WTC11 (cell line): ENCODE measurements around the gene UBAP1L. TPM values are rescaled to one million over a fixed set of nuclear protein-coding genes. Genes with fewer than 3 reads are reported as not detected.

Experiments
- ATF1 ChIP-seq: sonication (generic); formaldehyde crosslinking; IDR thresholded peaks from 2 replicates; pipeline ENCODE4 v1.8.1; 2023; ENCODE audit warnings: mild to moderate bottlenecking, moderate library complexity, missing genetic modification reagents
- CBFB ChIP-seq: sonication (generic); formaldehyde crosslinking; IDR thresholded peaks from 2 replicates; pipeline ENCODE4 v1.8.1; 2022; ENCODE audit warnings: mild to moderate bottlenecking, low read depth, missing genetic modification reagents
- FOXP1 ChIP-seq: sonication (generic); formaldehyde crosslinking; IDR thresholded peaks from 2 replicates; pipeline ENCODE4 v1.8.0; 2022; ENCODE audit warnings: missing genetic modification reagents, mild to moderate bottlenecking, moderate library complexity, borderline replicate concordance
- GTF2I ChIP-seq: fragments of 250-450 bp; sonication (Bioruptor Pico); conservative IDR thresholded peaks from 2 replicates; pipeline ENCODE4 v1.4.0; 2021; ENCODE audit warnings: mild to moderate bottlenecking
- HMGA2 ChIP-seq: fragments of 250-450 bp; sonication (Bioruptor Pico); IDR thresholded peaks from 2 replicates; pipeline ENCODE4 v1.4.0; 2021; ENCODE audit warnings: mild to moderate bottlenecking, moderate library complexity
- JAZF1 ChIP-seq: fragments of 250-450 bp; sonication (Bioruptor Pico); IDR thresholded peaks from 2 replicates; pipeline ENCODE4 v1.9.0; 2021; ENCODE audit warnings: moderate library complexity, mild to moderate bottlenecking, inconsistent platforms
- NR3C1 ChIP-seq: sonication (generic); formaldehyde crosslinking; conservative IDR thresholded peaks from 2 replicates; pipeline ENCODE4 v1.8.1; 2023; ENCODE audit warnings: low read depth, mild to moderate bottlenecking, missing genetic modification reagents
- SMAD4 ChIP-seq: sonication (generic); formaldehyde crosslinking; IDR thresholded peaks from 2 replicates; pipeline ENCODE4 v1.8.0; 2022; ENCODE audit warnings: mild to moderate bottlenecking, missing genetic modification reagents
- TEAD1 ChIP-seq: sonication (generic); formaldehyde crosslinking; IDR thresholded peaks from 2 replicates; pipeline ENCODE4 v1.8.0; 2022; ENCODE audit warnings: mild to moderate bottlenecking, missing genetic modification reagents
- ZNF138 ChIP-seq: sonication (generic); formaldehyde crosslinking; conservative IDR thresholded peaks from 2 replicates; pipeline ENCODE4 v1.8.1; 2022; ENCODE audit warnings: mild to moderate bottlenecking, moderate library complexity, missing genetic modification reagents
- ZNF317 ChIP-seq: sonication (generic); formaldehyde crosslinking; IDR thresholded peaks from 2 replicates; pipeline ENCODE4 v1.8.1; 2023; ENCODE audit warnings: low read depth, mild to moderate bottlenecking, moderate library complexity, missing genetic modification reagents, borderline replicate concordance
- ZNF396 ChIP-seq: fragments of 250-450 bp; sonication (Bioruptor Pico); IDR thresholded peaks from 2 replicates; pipeline ENCODE4 v1.8.0; 2021; ENCODE audit warnings: mild to moderate bottlenecking, moderate library complexity, borderline replicate concordance
- ZNF671 ChIP-seq: fragments of 250-450 bp; sonication (Bioruptor Pico); IDR thresholded peaks from 2 replicates; pipeline ENCODE4 v1.8.0; 2021; ENCODE audit warnings: mild to moderate bottlenecking
- total RNA-seq: library from RNA; stranded (reverse); gene quantifications from 3 replicates; pipeline ENCODE4 v1.2.3, GENCODE V29; 2021
- TF ChIP-seq, protein P1 (sequence below): sonication (generic); formaldehyde crosslinking; IDR thresholded peaks from 2 replicates; pipeline ENCODE4 v1.8.1; 2023; ENCODE audit warnings: mild to moderate bottlenecking, missing genetic modification reagents
- TF ChIP-seq, protein P2 (sequence below): fragments of 250-450 bp; sonication (Bioruptor Pico); IDR thresholded peaks from 2 replicates; pipeline ENCODE4 v2.1.2; 2022; ENCODE audit warnings: mild to moderate bottlenecking, moderate library complexity
- TF ChIP-seq, protein P3 (sequence below): sonication (generic); formaldehyde crosslinking; IDR thresholded peaks from 2 replicates; pipeline ENCODE4 v1.8.1; 2022; ENCODE audit warnings: mild to moderate bottlenecking, moderate library complexity, missing genetic modification reagents
- TF ChIP-seq, protein P4 (sequence below): sonication (generic); formaldehyde crosslinking; IDR thresholded peaks from 2 replicates; pipeline ENCODE4 v1.8.1; 2023; ENCODE audit warnings: mild to moderate bottlenecking, missing genetic modification reagents, moderate library complexity
- TF ChIP-seq, protein P5 (sequence below): sonication (generic); formaldehyde crosslinking; IDR thresholded peaks from 2 replicates; pipeline ENCODE4 v1.8.0; 2022; ENCODE audit warnings: missing genetic modification reagents
- TF ChIP-seq, protein P6 (sequence below): sonication (generic); formaldehyde crosslinking; IDR thresholded peaks from 2 replicates; pipeline ENCODE4 v1.8.0; 2023; ENCODE audit warnings: missing genetic modification reagents
- TF ChIP-seq, protein P7 (sequence below): fragments of 250-450 bp; sonication (Bioruptor Pico); IDR thresholded peaks from 2 replicates; pipeline ENCODE4 v1.9.0; 2021; ENCODE audit warnings: mild to moderate bottlenecking
- TF ChIP-seq, protein P8 (sequence below): sonication (generic); formaldehyde crosslinking; IDR thresholded peaks from 2 replicates; pipeline ENCODE4 v1.8.0; 2023; ENCODE audit warnings: mild to moderate bottlenecking, missing genetic modification reagents
- TF ChIP-seq, protein P9 (sequence below): sonication (generic); formaldehyde crosslinking; IDR thresholded peaks from 2 replicates; pipeline ENCODE4 v1.8.0; 2022; ENCODE audit warnings: mild to moderate bottlenecking, missing genetic modification reagents

Gene UBAP1L
- total RNA-seq, 1 experiment from 2014 or later: 2.0 TPM

DNA sequence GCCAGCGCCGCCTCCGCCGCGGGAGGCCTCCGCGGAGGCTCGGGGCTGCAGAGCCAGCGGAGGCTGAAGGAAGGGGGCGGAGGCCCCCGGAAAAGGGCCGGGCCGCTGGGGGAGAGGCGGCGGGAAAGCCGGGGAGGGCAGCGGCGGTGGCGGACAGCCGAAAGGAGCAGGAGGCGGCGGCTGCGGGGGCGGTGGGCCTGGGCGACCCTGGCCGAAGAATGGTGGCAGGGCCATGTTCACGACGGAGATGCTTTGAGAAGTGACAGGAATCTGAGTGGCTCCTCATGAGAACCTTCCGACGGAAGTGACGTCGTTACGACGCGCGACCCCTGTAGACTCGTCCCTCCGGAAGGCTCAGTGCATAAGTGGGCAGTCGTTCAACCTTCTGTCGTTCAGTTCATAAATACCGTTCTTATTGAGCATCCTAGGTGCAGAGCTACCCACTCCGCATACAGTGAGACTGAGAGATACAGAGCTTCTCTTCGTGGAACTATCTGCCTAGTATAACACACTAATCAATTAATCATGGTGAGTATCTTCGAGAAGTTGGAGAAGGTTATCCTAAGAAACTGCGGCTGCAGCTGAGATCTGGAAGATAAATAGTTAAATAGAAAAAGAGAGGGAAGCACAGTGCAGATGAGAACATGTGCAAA, 18.7 kb upstream of the UBAP1L start, which contains the start of gene PDCD7 (continued):
- TF ChIP-seq, protein P1, sequence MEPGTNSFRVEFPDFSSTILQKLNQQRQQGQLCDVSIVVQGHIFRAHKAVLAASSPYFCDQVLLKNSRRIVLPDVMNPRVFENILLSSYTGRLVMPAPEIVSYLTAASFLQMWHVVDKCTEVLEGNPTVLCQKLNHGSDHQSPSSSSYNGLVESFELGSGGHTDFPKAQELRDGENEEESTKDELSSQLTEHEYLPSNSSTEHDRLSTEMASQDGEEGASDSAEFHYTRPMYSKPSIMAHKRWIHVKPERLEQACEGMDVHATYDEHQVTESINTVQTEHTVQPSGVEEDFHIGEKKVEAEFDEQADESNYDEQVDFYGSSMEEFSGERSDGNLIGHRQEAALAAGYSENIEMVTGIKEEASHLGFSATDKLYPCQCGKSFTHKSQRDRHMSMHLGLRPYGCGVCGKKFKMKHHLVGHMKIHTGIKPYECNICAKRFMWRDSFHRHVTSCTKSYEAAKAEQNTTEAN: no peak
- TF ChIP-seq, protein P2, sequence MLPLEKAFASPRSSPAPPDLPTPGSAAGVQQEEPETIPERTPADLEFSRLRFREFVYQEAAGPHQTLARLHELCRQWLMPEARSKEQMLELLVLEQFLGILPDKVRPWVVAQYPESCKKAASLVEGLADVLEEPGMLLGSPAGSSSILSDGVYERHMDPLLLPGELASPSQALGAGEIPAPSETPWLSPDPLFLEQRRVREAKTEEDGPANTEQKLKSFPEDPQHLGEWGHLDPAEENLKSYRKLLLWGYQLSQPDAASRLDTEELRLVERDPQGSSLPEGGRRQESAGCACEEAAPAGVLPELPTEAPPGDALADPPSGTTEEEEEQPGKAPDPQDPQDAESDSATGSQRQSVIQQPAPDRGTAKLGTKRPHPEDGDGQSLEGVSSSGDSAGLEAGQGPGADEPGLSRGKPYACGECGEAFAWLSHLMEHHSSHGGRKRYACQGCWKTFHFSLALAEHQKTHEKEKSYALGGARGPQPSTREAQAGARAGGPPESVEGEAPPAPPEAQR: no peak
- no peak for TF ChIP-seq ZNF317 (CRISPR knock-in tag)
- TF ChIP-seq, protein P3, sequence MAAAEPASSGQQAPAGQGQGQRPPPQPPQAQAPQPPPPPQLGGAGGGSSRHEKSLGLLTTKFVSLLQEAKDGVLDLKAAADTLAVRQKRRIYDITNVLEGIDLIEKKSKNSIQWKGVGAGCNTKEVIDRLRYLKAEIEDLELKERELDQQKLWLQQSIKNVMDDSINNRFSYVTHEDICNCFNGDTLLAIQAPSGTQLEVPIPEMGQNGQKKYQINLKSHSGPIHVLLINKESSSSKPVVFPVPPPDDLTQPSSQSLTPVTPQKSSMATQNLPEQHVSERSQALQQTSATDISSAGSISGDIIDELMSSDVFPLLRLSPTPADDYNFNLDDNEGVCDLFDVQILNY (CRISPR knock-in tag): no peak
- TF ChIP-seq CBFB (CRISPR knock-in tag): no peak
- TF ChIP-seq, protein P4, sequence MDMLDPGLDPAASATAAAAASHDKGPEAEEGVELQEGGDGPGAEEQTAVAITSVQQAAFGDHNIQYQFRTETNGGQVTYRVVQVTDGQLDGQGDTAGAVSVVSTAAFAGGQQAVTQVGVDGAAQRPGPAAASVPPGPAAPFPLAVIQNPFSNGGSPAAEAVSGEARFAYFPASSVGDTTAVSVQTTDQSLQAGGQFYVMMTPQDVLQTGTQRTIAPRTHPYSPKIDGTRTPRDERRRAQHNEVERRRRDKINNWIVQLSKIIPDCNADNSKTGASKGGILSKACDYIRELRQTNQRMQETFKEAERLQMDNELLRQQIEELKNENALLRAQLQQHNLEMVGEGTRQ (CRISPR knock-in tag): no peak
- TF ChIP-seq ZNF138: no peak
- no peak for TF ChIP-seq JAZF1 (CRISPR knock-in tag)
- TF ChIP-seq TEAD1 (CRISPR knock-in tag): 0 out of 2 replicates have a peak, but pooled peaks have one; percentile 52
- TF ChIP-seq, protein P5, sequence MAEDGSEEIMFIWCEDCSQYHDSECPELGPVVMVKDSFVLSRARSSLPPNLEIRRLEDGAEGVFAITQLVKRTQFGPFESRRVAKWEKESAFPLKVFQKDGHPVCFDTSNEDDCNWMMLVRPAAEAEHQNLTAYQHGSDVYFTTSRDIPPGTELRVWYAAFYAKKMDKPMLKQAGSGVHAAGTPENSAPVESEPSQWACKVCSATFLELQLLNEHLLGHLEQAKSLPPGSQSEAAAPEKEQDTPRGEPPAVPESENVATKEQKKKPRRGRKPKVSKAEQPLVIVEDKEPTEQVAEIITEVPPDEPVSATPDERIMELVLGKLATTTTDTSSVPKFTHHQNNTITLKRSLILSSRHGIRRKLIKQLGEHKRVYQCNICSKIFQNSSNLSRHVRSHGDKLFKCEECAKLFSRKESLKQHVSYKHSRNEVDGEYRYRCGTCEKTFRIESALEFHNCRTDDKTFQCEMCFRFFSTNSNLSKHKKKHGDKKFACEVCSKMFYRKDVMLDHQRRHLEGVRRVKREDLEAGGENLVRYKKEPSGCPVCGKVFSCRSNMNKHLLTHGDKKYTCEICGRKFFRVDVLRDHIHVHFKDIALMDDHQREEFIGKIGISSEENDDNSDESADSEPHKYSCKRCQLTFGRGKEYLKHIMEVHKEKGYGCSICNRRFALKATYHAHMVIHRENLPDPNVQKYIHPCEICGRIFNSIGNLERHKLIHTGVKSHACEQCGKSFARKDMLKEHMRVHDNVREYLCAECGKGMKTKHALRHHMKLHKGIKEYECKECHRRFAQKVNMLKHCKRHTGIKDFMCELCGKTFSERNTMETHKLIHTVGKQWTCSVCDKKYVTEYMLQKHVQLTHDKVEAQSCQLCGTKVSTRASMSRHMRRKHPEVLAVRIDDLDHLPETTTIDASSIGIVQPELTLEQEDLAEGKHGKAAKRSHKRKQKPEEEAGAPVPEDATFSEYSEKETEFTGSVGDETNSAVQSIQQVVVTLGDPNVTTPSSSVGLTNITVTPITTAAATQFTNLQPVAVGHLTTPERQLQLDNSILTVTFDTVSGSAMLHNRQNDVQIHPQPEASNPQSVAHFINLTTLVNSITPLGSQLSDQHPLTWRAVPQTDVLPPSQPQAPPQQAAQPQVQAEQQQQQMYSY (CRISPR knock-in tag): no peak
- no peak for TF ChIP-seq SMAD4 (CRISPR knock-in tag)
- TF ChIP-seq, protein P6, sequence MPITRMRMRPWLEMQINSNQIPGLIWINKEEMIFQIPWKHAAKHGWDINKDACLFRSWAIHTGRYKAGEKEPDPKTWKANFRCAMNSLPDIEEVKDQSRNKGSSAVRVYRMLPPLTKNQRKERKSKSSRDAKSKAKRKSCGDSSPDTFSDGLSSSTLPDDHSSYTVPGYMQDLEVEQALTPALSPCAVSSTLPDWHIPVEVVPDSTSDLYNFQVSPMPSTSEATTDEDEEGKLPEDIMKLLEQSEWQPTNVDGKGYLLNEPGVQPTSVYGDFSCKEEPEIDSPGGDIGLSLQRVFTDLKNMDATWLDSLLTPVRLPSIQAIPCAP (CRISPR knock-in tag): no peak
- TF ChIP-seq, protein P7, sequence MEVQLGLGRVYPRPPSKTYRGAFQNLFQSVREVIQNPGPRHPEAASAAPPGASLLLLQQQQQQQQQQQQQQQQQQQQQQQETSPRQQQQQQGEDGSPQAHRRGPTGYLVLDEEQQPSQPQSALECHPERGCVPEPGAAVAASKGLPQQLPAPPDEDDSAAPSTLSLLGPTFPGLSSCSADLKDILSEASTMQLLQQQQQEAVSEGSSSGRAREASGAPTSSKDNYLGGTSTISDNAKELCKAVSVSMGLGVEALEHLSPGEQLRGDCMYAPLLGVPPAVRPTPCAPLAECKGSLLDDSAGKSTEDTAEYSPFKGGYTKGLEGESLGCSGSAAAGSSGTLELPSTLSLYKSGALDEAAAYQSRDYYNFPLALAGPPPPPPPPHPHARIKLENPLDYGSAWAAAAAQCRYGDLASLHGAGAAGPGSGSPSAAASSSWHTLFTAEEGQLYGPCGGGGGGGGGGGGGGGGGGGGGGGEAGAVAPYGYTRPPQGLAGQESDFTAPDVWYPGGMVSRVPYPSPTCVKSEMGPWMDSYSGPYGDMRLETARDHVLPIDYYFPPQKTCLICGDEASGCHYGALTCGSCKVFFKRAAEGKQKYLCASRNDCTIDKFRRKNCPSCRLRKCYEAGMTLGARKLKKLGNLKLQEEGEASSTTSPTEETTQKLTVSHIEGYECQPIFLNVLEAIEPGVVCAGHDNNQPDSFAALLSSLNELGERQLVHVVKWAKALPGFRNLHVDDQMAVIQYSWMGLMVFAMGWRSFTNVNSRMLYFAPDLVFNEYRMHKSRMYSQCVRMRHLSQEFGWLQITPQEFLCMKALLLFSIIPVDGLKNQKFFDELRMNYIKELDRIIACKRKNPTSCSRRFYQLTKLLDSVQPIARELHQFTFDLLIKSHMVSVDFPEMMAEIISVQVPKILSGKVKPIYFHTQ (CRISPR knock-in tag): no peak
- TF ChIP-seq FOXP1: no peak
- no peak for TF ChIP-seq NR3C1
- TF ChIP-seq, protein P8, sequence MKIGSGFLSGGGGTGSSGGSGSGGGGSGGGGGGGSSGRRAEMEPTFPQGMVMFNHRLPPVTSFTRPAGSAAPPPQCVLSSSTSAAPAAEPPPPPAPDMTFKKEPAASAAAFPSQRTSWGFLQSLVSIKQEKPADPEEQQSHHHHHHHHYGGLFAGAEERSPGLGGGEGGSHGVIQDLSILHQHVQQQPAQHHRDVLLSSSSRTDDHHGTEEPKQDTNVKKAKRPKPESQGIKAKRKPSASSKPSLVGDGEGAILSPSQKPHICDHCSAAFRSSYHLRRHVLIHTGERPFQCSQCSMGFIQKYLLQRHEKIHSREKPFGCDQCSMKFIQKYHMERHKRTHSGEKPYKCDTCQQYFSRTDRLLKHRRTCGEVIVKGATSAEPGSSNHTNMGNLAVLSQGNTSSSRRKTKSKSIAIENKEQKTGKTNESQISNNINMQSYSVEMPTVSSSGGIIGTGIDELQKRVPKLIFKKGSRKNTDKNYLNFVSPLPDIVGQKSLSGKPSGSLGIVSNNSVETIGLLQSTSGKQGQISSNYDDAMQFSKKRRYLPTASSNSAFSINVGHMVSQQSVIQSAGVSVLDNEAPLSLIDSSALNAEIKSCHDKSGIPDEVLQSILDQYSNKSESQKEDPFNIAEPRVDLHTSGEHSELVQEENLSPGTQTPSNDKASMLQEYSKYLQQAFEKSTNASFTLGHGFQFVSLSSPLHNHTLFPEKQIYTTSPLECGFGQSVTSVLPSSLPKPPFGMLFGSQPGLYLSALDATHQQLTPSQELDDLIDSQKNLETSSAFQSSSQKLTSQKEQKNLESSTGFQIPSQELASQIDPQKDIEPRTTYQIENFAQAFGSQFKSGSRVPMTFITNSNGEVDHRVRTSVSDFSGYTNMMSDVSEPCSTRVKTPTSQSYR (CRISPR knock-in tag): no peak
- TF ChIP-seq, protein P9, sequence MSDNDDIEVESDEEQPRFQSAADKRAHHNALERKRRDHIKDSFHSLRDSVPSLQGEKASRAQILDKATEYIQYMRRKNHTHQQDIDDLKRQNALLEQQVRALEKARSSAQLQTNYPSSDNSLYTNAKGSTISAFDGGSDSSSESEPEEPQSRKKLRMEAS (CRISPR knock-in tag): peak; percentile 42; the same call in 1 of the 2 replicates
- TF ChIP-seq ZNF671 (CRISPR knock-in tag): no peak
- no peak for TF ChIP-seq ZNF396
- TF ChIP-seq HMGA2 (CRISPR knock-in tag): no peak
- TF ChIP-seq GTF2I: no peak
- no peak for TF ChIP-seq ATF1 (CRISPR knock-in tag)
